NCI-H146 treated with DMSO at 0.1 percent for 48 hours (cell line): ENCODE results near the gene SOCS2.
"Not testable (repeated sequence)": the region's sequence is repeated elsewhere in the genome, so short reads cannot be mapped to it uniquely, and the experiment has no call there.

Experiments
- DNase-seq: peaks from one replicate; lab custom pipeline; 2025; ENCODE audit not compliant: unreplicated experiment; lab: John Stamatoyannopoulos, UW

SOCS2 gene

GRCh38 chr12:93592641-93593406 lies 20.3 kb downstream of the SOCS2 start:
- no peak for DNase-seq

GRCh38 chr12:93593843-93594242 lies 21.4 kb downstream of the SOCS2 start:
- DNase-seq, result no peak

- DNase-seq, result no peak
Measured at GRCh38 chr12:93594766-93595311, 22.4 kb downstream of the SOCS2 start.

- no peak for DNase-seq
Measured at GRCh38 chr12:93595351-93595750, 22.9 kb downstream of the SOCS2 start.

- DNase-seq, result no peak
Measured at GRCh38 chr12:93597608-93598007, 25.1 kb downstream of the SOCS2 start.

- DNase-seq, result no peak
Measured at GRCh38 chr12:93599192-93599591, 26.7 kb downstream of the SOCS2 start.

- no peak for DNase-seq
Measured at GRCh38 chr12:93601591-93601990, 29.1 kb downstream of the SOCS2 start.

GRCh38 chr12:93602897-93603668 lies 30.6 kb downstream of the SOCS2 start:
- DNase-seq, result no peak

GRCh38 chr12:93603762-93604161 lies 31.3 kb downstream of the SOCS2 start:
- DNase-seq, result no peak

- no peak for DNase-seq
Measured at GRCh38 chr12:93608313-93608712, 35.8 kb downstream of the SOCS2 start.

- DNase-seq, result no peak
Measured at GRCh38 chr12:93609281-93610192, 37.1 kb downstream of the SOCS2 start.

- DNase-seq, result no peak
Measured at GRCh38 chr12:93612776-93613175, 40.3 kb downstream of the SOCS2 start.

GRCh38 chr12:93614917-93615596 lies 42.6 kb downstream of the SOCS2 start:
- no peak for DNase-seq

GRCh38 chr12:93616584-93617101 lies 44.2 kb downstream of the SOCS2 start:
- DNase-seq, result no peak

GRCh38 chr12:93618891-93619410 lies 46.5 kb downstream of the SOCS2 start:
- DNase-seq, result no peak

- no peak for DNase-seq
Measured at GRCh38 chr12:93621986-93622385, 49.5 kb downstream of the SOCS2 start.

GRCh38 chr12:93622485-93622884 lies 50.0 kb downstream of the SOCS2 start:
- DNase-seq, result no peak

GRCh38 chr12:93624595-93625294 lies 52.3 kb downstream of the SOCS2 start:
- no peak for DNase-seq

- not testable (repeated sequence) for DNase-seq
Measured at GRCh38 chr12:93625295-93625645, 52.8 kb downstream of the SOCS2 start.
